Upper lobe of right lung (tissue), 1 donor: ENCODE results near the gene CMTM8. TPM values are rescaled to one million over a fixed set of nuclear protein-coding genes. Genes with fewer than 3 reads are reported as not detected.
A peak's percentile ranks its signal among the peaks of the same experiment; 100 is the strongest.
"Not testable (repeated sequence)": the region's sequence is repeated elsewhere in the genome, so short reads cannot be mapped to it uniquely, and the experiment has no call there.

ENCODE experiments used
- ATAC-seq: fragments of 200-7000 bp; cut with Tn5 transposase; one replicate; pipeline ENCODE4 v1.9.1; 2020; ENCODE audit warnings: mild to moderate bottlenecking, moderate library complexity
- DNase-seq: peaks from one replicate; pipeline ENCODE4 v3.0.0-alpha.2; 2020
- H3K27ac ChIP-seq: fragments of 200-600 bp; one replicate; pipeline ENCODE4 v1.8.0; 2022
- H3K27me3 ChIP-seq: fragments of 200-600 bp; one replicate; pipeline ENCODE4 v1.8.0; 2022; ENCODE audit warnings: mild to moderate bottlenecking
- H3K36me3 ChIP-seq: fragments of 200-600 bp; one replicate; pipeline ENCODE4 v1.8.0; 2022
- H3K4me1 ChIP-seq: fragments of 200-600 bp; one replicate; pipeline ENCODE4 v1.8.0; 2022
- H3K4me3 ChIP-seq: fragments of 200-600 bp; one replicate; pipeline ENCODE4 v1.8.0; 2022; ENCODE audit warnings: mild to moderate bottlenecking
- H3K9me3 ChIP-seq: fragments of 200-600 bp; one replicate; pipeline ENCODE4 v1.8.0; 2022
- intact Hi-C: fragments of 100-400 bp; cut with DNase I; formaldehyde crosslinking; loops from one replicate; pipeline ENCODE4 v1.11.0; 2022
- total RNA-seq: library from RNA; stranded (reverse); fragmentation: NEBNext Ultra II Directional; extraction: Animal tissue kit (Norgen Biotek cat#: 25700); gene quantifications from one replicate; pipeline ENCODE4 v1.2.1, GENCODE V29; 2021
- TF ChIP-seq, protein P1 (sequence below): fragments of 200-600 bp; IDR thresholded peaks from one replicate; pipeline ENCODE4 v1.8.0; 2022; ENCODE audit warnings: antibody characterized with exemption
- donor health status: DM: no; HTN: yes; CAD: no; lungs with severe emphysema.

The CMTM8 gene
- total RNA-seq, 1 donor from 2014 or later: 24.9 TPM

DNA sequence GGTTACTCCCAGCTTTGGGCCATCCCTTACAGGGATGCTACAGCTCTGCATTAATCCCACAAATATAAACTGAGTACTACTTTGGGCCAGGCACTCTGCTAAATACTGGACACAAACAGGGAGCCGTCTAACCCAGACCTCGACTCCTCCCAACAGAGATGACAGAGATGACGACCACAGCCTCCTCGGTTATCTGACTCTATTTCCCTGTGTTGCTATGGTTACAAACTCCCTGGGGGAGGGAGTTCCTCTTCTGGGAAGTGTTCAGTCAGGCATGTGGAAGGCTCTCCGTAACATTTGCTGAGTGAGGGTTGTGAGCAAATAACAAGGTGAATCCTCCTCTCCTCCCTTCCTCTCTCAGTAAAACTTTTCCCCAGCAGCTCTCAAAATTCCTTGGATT lies 146.5 kb downstream of the CMTM8 start:
- Histone ChIP-seq H3K27ac (no peak overlapping the region), H3K27me3 (no peaks in the 10 kb centered on the region), H3K9me3 (no peaks in the 10 kb centered on the region), H3K4me1 (no peaks in the 10 kb centered on the region), H3K36me3 (no peaks in the 10 kb centered on the region), H3K4me3 (no peak overlapping the region)
- TF ChIP-seq, protein P1, sequence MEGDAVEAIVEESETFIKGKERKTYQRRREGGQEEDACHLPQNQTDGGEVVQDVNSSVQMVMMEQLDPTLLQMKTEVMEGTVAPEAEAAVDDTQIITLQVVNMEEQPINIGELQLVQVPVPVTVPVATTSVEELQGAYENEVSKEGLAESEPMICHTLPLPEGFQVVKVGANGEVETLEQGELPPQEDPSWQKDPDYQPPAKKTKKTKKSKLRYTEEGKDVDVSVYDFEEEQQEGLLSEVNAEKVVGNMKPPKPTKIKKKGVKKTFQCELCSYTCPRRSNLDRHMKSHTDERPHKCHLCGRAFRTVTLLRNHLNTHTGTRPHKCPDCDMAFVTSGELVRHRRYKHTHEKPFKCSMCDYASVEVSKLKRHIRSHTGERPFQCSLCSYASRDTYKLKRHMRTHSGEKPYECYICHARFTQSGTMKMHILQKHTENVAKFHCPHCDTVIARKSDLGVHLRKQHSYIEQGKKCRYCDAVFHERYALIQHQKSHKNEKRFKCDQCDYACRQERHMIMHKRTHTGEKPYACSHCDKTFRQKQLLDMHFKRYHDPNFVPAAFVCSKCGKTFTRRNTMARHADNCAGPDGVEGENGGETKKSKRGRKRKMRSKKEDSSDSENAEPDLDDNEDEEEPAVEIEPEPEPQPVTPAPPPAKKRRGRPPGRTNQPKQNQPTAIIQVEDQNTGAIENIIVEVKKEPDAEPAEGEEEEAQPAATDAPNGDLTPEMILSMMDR: no peak
- intact Hi-C loops: no loop called here
- ATAC-seq (peak; percentile 82), DNase-seq (no peak)

DNA sequence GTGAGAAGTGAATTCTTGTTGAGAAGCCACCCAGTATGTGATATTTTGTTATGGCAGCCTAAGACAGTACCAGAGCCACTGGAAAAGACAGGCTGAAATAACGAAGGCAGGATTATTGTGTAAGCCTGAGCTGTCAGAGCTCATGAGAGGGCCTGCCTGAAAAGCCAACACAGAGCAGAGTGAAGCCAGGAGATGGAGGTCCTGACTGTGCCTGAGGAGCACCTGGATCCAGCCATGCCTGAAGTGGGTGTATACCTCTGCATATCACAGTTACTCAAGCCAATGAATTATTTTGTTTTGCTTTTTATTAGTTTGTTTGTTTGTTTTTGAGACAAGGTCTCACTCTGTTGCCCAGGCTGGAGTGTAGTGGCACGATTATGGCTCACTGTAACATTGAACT lies 149.0 kb downstream of the CMTM8 start:
- DNase-seq (no peak), ATAC-seq (no peak)
- Histone ChIP-seq H3K27ac (no peak overlapping the region), H3K27me3 (no peaks in the 10 kb centered on the region), H3K9me3 (no peaks in the 10 kb centered on the region), H3K4me3 (no peak overlapping the region), H3K4me1 (peaks cover 7% of the 10 kb centered on the region), H3K36me3 (no peaks in the 10 kb centered on the region)
- TF ChIP-seq, protein P1: no peak
- intact Hi-C loops: no loop called here

DNA sequence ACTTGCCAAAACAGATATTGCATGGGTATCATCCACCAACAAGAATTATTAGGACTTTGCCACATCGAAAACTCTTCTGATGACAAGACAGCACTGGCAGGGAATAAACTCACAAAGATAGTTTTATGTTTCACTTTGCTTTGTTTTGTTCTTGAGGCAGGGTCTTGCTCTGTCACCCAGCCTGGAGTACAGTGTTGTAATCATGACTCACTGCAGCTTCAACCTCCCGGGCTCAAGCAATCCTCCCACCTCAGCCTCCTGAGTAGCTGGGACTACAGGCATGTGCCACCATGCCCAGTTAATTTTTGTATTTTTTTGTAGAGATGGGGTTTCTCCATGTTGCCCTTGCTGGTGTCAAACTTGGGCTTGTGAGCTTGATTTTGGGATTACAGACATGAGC lies 151.1 kb downstream of the CMTM8 start:
- H3K9me3 ChIP-seq, DNase-seq, ATAC-seq, H3K36me3 ChIP-seq, H3K4me3 ChIP-seq, H3K27ac ChIP-seq, intact Hi-C loops, H3K27me3 ChIP-seq: not testable (repeated sequence)
- H3K4me1 ChIP-seq: peaks cover 25% of the 10 kb centered on the region

DNA sequence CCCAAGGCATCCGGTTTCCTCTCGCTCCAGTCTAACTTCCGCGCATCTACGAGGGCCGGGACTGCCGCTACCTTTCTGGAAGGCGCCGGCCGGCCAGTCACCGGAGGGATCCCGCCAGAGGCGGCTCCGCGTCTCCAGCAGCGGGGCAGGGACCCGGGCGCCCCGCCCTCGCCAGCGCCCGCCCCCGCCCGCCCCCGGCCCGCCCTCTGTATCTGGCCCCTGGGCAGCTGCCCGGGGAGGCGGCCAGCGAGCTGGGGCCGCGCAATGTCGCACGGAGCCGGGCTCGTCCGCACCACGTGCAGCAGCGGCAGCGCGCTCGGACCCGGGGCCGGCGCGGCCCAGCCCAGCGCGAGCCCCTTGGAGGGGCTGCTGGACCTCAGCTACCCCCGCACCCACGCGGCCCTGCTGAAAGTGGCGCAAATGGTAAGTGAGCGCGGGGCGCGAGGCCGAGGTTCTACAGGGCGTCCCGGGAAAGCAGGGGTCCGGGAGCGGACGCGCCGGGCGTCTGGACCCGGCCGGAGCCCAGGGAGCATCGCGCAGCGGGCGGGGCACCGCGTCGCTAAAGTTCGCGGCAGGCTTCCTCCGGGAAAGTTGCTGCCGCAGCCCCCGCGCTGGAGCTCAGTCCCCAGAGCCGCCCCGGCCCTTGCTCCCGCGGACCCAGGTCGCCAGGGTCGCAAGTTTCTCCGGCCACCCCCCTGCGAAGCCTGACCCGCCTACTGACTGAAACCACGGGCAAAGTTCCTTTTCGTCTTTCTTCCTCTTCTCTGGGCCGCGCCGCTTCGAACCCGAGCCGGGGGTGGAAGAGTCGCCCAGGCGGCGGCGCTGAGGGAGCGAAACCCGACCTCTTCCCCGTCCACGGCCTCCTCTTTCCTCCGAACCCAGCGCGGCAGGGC lies 153.4 kb downstream of the CMTM8 start, which contains the start of gene CMTM7:
Gene CMTM7 (plus strand): TSS at position 211 of the 893 bp plus-strand sequence. CDS start 54 bp downstream, at position 265.
- ATAC-seq (peak; percentile 93), DNase-seq (peak; percentile 91)
- TF ChIP-seq, protein P1: no peak
- intact Hi-C loops: no loop called here
- H3K4me1 ChIP-seq: peaks cover 27% of the 10 kb centered on the region
- H3K4me3 ChIP-seq: peak within 1 kb of the TSS; percentile 92
- H3K36me3 ChIP-seq: no peaks in the 10 kb centered on the region
- peak within 1 kb of the TSS; percentile 87 for H3K27ac ChIP-seq
- H3K27me3 ChIP-seq: no peaks in the 10 kb centered on the region
- H3K9me3 ChIP-seq: no peaks in the 10 kb centered on the region

DNA sequence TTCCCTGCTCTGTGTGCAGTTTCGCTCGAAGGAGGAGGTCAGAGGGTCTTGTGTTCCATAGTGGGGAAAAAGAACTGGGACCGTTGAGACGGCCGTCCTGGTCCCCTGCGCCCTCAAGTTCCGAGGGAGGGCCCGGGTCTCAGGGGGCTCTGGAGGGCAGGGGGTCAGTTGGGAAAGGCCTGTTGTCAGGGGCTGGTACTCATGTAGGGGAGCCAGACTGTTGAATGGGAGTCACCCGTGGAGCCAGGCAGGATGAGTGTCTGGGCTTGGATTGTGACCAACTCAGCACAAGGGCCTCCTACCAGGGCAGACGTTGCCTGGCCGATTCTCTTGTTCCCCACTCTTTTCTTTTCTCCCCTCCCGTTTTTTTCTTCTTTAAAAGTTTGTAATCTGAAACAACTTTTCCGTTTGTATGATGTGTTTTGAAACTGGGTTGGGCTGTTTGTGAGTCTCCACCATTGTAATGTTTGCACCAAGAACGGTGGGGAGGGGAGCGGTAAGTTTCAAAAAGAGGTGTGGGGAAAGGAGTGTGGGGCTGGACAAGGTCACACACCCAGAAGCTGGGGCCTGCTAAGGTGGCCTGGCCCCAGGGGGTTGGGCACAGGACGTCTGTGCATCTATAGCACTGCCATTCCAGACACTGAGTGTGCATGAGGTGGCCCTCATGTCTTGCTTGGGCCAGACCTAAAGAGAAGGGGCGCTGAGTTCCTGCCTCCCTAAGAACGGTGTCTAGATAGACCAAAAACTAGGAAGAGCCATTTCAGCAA lies 154.2 kb downstream of the CMTM8 start:
- no peaks in the 10 kb centered on the region for H3K9me3 ChIP-seq
- TF ChIP-seq, protein P1: no peak
- peaks cover 27% of the 10 kb centered on the region for H3K4me1 ChIP-seq
- H3K27ac ChIP-seq: peak overlapping the region; percentile 87
- ATAC-seq: peak; percentile 64
- DNase-seq: peak; percentile 76
- intact Hi-C loops: no loop called here
- H3K36me3 ChIP-seq: no peaks in the 10 kb centered on the region
- no peaks in the 10 kb centered on the region for H3K27me3 ChIP-seq
- peak overlapping the region; percentile 92 for H3K4me3 ChIP-seq

DNA sequence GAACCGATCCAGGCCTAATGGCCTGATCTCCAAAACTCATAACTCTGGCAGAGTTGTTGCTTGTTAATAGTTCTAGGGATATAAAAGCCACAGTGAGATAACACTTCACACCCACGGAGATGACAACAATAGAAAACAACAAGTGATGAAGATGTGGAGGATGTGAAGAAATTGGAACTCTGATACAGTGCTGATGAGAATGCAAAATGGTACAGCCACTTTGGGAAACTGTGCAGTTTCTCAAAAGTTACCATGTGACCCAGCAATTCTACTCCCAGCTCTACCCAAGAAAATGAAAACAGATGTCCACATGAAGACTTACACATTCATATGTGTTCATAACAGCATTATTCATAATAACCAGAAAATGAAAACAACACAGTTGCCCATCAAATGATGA lies 157.0 kb downstream of the CMTM8 start:
- H3K27ac ChIP-seq: no peak overlapping the region

More for the DNA sequence above, 157.0 kb downstream of the CMTM8 start:
- no peak for DNase-seq
- intact Hi-C loops: no loop called here
- Histone ChIP-seq H3K4me3 (no peak overlapping the region), H3K4me1 (peaks cover 47% of the 10 kb centered on the region), H3K36me3 (no peaks in the 10 kb centered on the region), H3K9me3 (no peaks in the 10 kb centered on the region), H3K27me3 (no peaks in the 10 kb centered on the region)
- ATAC-seq: no peak
- TF ChIP-seq, protein P1: no peak
